ENCODE measurements around the gene TRIM52.

Gene TRIM52

DNA sequence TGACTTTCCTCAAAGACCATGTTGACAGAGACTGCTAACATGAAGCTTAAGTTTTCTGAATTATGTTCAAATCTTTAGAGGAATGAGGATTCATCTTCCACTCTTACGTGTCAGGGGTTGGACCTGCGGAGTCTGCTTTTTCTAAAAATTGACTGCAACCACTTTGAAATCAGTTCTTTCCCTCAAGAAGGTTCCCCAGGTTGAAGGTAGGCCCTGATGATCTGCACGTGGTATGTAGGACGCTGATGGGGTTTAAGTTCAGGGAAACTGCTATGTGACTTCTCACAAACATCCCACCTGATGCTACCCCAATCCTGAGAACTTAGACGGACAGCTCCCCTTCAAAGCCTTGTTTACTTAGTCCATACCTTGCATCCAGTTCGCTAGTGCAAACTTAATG, 24.5 kb downstream of the TRIM52 start:
- DNase-seq (ENCODE audit: low read depth in 1 of 2, low spot score in 1 of 2): no peak
- no peak overlapping the region; the same call in 1 of the 2 replicates for H3K27ac ChIP-seq (replicated peaks)
- TF ChIP-seq GABPA (IDR thresholded peaks at IDR 0.05; ENCODE audit: low read depth) (no peak), POLR2AphosphoS5 (IDR thresholded peaks at IDR 0.05; ENCODE audit: low read depth) (no peak; the same call in 1 of the 2 replicates), SPI1 (IDR thresholded peaks at IDR 0.05; ENCODE audit: borderline replicate concordance, low read depth) (no peak), CTCF (IDR thresholded peaks at IDR 0.05; ENCODE audit: insufficient read depth, low read length) (no peak)
- TF ChIP-seq, protein P1, sequence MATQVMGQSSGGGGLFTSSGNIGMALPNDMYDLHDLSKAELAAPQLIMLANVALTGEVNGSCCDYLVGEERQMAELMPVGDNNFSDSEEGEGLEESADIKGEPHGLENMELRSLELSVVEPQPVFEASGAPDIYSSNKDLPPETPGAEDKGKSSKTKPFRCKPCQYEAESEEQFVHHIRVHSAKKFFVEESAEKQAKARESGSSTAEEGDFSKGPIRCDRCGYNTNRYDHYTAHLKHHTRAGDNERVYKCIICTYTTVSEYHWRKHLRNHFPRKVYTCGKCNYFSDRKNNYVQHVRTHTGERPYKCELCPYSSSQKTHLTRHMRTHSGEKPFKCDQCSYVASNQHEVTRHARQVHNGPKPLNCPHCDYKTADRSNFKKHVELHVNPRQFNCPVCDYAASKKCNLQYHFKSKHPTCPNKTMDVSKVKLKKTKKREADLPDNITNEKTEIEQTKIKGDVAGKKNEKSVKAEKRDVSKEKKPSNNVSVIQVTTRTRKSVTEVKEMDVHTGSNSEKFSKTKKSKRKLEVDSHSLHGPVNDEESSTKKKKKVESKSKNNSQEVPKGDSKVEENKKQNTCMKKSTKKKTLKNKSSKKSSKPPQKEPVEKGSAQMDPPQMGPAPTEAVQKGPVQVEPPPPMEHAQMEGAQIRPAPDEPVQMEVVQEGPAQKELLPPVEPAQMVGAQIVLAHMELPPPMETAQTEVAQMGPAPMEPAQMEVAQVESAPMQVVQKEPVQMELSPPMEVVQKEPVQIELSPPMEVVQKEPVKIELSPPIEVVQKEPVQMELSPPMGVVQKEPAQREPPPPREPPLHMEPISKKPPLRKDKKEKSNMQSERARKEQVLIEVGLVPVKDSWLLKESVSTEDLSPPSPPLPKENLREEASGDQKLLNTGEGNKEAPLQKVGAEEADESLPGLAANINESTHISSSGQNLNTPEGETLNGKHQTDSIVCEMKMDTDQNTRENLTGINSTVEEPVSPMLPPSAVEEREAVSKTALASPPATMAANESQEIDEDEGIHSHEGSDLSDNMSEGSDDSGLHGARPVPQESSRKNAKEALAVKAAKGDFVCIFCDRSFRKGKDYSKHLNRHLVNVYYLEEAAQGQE (IDR thresholded peaks at IDR 0.05; ENCODE audit: insufficient replicate concordance, low read depth): no peak
- no peaks in the 10 kb centered on the region for H3K27me3 ChIP-seq (ENCODE audit: insufficient read depth, poor library complexity, severe bottlenecking)
- no peak overlapping the region for H3K4me3 ChIP-seq (replicated peaks; ENCODE audit: insufficient read depth, low read length)

GRCh38 chr5:181235689-181236366, 25.1 kb downstream of the TRIM52 start:
- Histone ChIP-seq H3K27ac (replicated peaks) (peak overlapping the region; percentile 15), H3K4me3 (replicated peaks; ENCODE audit: insufficient read depth, low read length) (no peak overlapping the region), H3K27me3 (ENCODE audit: insufficient read depth, poor library complexity, severe bottlenecking) (no peaks in the 10 kb centered on the region)
- TF ChIP-seq POLR2AphosphoS5 (IDR thresholded peaks at IDR 0.05; ENCODE audit: low read depth): peak; percentile 90
- TF ChIP-seq CTCF (IDR thresholded peaks at IDR 0.05; ENCODE audit: insufficient read depth, low read length): no peak
- DNase-seq (ENCODE audit: low read depth in 1 of 2, low spot score in 1 of 2): no peak

DNA sequence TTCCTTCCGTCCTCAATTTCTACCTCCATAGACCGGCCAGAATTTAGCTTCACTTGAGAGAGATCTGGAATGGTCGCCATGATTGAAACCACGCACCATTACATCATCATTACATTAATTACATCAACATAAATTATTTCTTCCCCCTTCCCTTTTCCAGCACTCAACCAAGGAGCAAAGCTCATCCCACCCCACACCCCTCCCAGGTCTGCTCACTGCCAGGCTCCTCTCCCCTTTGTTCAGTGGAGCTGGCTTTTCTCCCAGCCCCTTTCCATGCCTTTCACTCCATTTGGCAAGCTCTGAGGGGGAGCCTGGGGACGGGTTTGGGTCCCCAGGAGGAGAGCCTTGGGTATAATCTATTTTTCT, 25.6 kb downstream of the TRIM52 start:
- peak overlapping the region; percentile 15; the same call in 1 of the 2 replicates for H3K27ac ChIP-seq (replicated peaks)
- H3K4me3 ChIP-seq (replicated peaks; ENCODE audit: insufficient read depth, low read length): no peak overlapping the region
- no peaks in the 10 kb centered on the region for H3K27me3 ChIP-seq (ENCODE audit: insufficient read depth, poor library complexity, severe bottlenecking)
- DNase-seq (ENCODE audit: low read depth in 1 of 2, low spot score in 1 of 2): no peak
- TF ChIP-seq SPI1 (IDR thresholded peaks at IDR 0.05; ENCODE audit: borderline replicate concordance, low read depth): no peak
- TF ChIP-seq POLR2AphosphoS5 (IDR thresholded peaks at IDR 0.05; ENCODE audit: low read depth): no peak; the same call in 1 of the 2 replicates
- TF ChIP-seq, protein P1 (IDR thresholded peaks at IDR 0.05; ENCODE audit: insufficient replicate concordance, low read depth): no peak
- TF ChIP-seq CTCF (IDR thresholded peaks at IDR 0.05; ENCODE audit: insufficient read depth, low read length): no peak
- TF ChIP-seq GABPA (IDR thresholded peaks at IDR 0.05; ENCODE audit: low read depth): no peak

All from HL-60 (cell line).